AG09319 (cell line): ENCODE results near the gene LCN10.

Experiments
- DNase-seq: peaks from one replicate; pipeline ENCODE4 v3.0.0-alpha.2; 2010; ENCODE audit warnings: low read depth; ENCODE audit errors: extremely low read depth
- CTCF ChIP-seq: IDR thresholded peaks from 2 replicates; pipeline ENCODE4 v1.5.1; 2011; ENCODE audit warnings: low read depth, mild to moderate bottlenecking, inconsistent platforms, low read length, moderate library complexity

LCN10 gene

DNA sequence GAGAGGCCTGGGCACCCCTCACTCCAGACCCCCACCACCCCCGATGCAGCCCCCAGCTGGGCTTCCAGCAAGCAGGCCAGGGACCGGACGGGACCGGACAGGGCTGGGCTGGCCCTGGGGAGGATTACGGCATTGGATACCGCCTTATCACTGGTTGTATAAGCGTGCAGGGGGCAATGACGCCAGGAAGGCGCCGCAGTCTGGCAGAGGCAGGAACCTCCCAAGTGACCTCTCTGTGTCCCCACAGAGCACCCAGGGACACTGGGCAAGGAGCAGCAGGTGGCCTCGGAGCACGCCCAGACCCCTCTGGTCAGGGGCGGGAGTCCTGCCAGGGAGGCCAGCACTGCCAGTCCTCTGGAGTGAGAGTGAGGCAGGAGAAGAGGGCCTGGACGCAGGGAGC lies 22.3 kb upstream of the LCN10 start:
- no peak for DNase-seq
- TF ChIP-seq CTCF, result no peak

- DNase-seq, result no peak
- no peak for TF ChIP-seq CTCF
These were observed 21.7 kb upstream of the LCN10 start, which contains the start of gene LCN15 for GRCh38 chr9:136764301-136764891. Gene LCN15 (minus strand): TSS chr9:136764518. CDS start chr9:136764488, 30 bp downstream.

- TF ChIP-seq CTCF, result no peak
These were observed 20.9 kb upstream of the LCN10 start for GRCh38 chr9:136763649-136764035.

DNA sequence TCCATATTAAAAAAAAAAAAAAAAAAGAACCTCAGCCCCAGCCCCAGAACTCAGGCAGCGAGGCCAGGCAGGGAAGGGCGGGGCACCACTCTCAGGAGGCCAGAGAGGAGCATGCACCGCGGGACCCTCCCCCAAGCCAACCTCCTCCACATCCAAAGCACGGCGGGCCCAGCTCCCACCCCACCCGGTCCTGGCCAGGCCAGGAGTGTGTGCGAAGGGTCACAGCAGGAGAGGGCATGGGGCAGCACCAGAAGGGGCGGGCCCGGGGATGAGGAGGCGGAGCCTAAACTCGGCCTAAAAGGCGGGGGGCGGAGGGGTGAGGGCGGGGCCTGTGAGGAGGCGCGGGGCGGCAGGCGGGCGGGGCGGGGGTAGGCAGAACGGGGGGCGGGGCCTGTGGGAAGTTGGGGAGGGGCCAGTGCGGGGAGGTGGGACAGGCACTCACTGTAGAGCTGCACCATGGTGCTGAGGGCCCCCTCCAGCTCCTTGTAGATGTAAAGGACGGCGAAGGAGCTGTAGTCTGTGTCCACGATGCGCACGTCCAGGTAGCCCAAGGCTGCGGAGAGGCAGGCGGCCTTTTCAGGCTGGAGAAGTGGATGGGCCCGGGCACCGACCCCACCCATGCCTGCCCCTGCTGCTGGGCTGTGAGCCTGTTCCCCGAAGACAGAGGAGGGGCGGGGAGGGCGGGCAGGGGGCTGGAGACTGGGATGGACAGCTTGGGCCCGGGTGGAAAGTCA lies 20.3 kb upstream of the LCN10 start:
- no peak for DNase-seq
- TF ChIP-seq CTCF, result no peak

More at GRCh38 chr9:136763649-136764035, 20.9 kb upstream of the LCN10 start:
- no peak for DNase-seq

DNA sequence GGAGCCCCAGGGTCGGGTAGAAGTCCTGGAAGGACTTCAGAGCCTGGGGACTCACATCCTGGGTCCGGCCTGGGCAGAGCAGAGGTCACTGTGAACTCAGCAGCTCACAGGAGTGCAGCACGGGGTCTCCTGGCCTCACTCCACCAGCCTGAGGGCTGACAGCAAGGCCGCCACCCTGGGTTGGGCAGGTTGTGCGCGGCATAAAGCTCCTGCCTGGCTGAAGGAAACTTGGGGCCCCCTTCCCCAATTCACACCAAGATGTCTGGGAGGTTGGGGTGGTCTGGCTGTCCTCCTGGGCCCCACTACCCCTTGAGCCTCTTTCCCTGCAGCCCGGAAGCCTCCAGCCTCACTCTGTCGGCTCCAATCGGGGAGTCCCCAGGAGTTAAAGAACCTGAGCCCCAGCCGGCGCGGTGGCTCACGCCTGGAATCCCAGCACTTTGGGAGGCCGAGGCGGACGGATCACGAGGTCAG lies 19.5 kb upstream of the LCN10 start:
- no peak for TF ChIP-seq CTCF
- DNase-seq, result no peak

DNA sequence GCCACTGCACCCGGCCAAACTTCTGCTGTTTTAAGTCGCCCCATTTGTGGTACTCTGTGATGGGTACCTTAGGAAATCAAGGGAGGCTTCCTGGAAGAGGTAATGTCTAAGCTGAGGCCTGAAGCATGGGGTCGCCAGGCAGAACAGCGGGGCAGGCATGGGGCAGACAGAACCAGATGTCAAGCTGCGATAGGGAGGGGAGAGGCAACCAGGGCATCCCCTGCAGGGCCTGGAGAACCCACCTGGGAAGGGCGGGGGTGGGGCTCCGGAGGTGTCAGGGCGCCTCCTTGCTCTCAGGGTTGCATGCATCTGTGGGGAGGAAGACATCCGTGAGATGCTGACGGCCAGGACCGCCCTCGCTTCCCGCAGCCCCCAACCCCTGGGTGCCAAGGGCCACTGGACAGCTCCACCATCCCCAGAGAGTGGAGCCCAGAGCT lies 18.8 kb upstream of the LCN10 start:
- no peak for TF ChIP-seq CTCF

GRCh38 chr9:136760834-136761544 lies 18.2 kb upstream of the LCN10 start:
- peak; percentile 69 for TF ChIP-seq CTCF
- DNase-seq, result peak; percentile 20

More for the DNA sequence above, 18.8 kb upstream of the LCN10 start:
- no peak for DNase-seq
